HUES48 (cell line): Measurements from ENCODE around the gene ENDOU.

ENCODE experiments used
- H3K27ac ChIP-seq: one replicate; pipeline ENCODE4 v1.7.0; 2013; ENCODE audit warnings: low read depth, low read length, inconsistent platforms
- H3K27me3 ChIP-seq: 2 replicates; pipeline ENCODE4 v1.6.1; 2013; ENCODE audit warnings: mild to moderate bottlenecking, low read length; ENCODE audit not compliant: control insufficient read depth, insufficient read depth
- H3K36me3 ChIP-seq: 2 replicates; pipeline ENCODE4 v1.6.1; 2013; ENCODE audit warnings: low read length; ENCODE audit not compliant: control insufficient read depth, insufficient read depth
- H3K4me1 ChIP-seq: 2 replicates; pipeline ENCODE4 v1.6.1; 2013; ENCODE audit warnings: mild to moderate bottlenecking, low read length; ENCODE audit not compliant: control insufficient read depth, insufficient read depth
- H3K4me3 ChIP-seq: 2 replicates; pipeline ENCODE4 v1.5.1; 2013; ENCODE audit warnings: mild to moderate bottlenecking, low read depth, low read length
- H3K9ac ChIP-seq: 2 replicates; pipeline ENCODE4 v1.6.1; 2013; ENCODE audit warnings: mild to moderate bottlenecking, low read depth, low read length, moderate library complexity
- H3K9me3 ChIP-seq: 2 replicates; pipeline ENCODE4 v1.6.1; 2013; ENCODE audit warnings: low read length; ENCODE audit not compliant: control insufficient read depth, insufficient read depth

ENDOU gene

GRCh38 chr12:47755655-47756562, 30.6 kb upstream of the ENDOU start:
- Histone ChIP-seq H3K36me3 (no peaks in the 10 kb centered on the region), H3K9me3 (no peaks in the 10 kb centered on the region), H3K4me1 (peaks cover 27% of the 10 kb centered on the region), H3K27ac (no peak overlapping the region), H3K27me3 (peaks cover 6% of the 10 kb centered on the region; the same call in 1 of the 2 replicates), H3K9ac (no peak overlapping the region), H3K4me3 (no peak overlapping the region)

GRCh38 chr12:47754881-47755280, 29.6 kb upstream of the ENDOU start:
- H3K4me1 ChIP-seq = peaks cover 27% of the 10 kb centered on the region
- H3K9ac ChIP-seq = no peak overlapping the region
- H3K27ac ChIP-seq = no peak overlapping the region
- no peak overlapping the region for H3K4me3 ChIP-seq
- no peaks in the 10 kb centered on the region for H3K36me3 ChIP-seq
- no peaks in the 10 kb centered on the region for H3K9me3 ChIP-seq
- peaks cover 6% of the 10 kb centered on the region; the same call in 1 of the 2 replicates for H3K27me3 ChIP-seq

GRCh38 chr12:47754126-47754525, 28.8 kb upstream of the ENDOU start:
- peaks cover 6% of the 10 kb centered on the region; the same call in 1 of the 2 replicates for H3K27me3 ChIP-seq
- no peak overlapping the region for H3K27ac ChIP-seq
- no peaks in the 10 kb centered on the region for H3K9me3 ChIP-seq
- no peak overlapping the region for H3K4me3 ChIP-seq
- H3K9ac ChIP-seq = no peak overlapping the region
- no peaks in the 10 kb centered on the region for H3K36me3 ChIP-seq
- peaks cover 27% of the 10 kb centered on the region for H3K4me1 ChIP-seq

- Histone ChIP-seq H3K27me3 (peaks cover 6% of the 10 kb centered on the region; the same call in 1 of the 2 replicates), H3K27ac (peak overlapping the region; percentile 21), H3K9me3 (no peaks in the 10 kb centered on the region), H3K36me3 (no peaks in the 10 kb centered on the region), H3K9ac (no peak overlapping the region), H3K4me3 (no peak overlapping the region), H3K4me1 (peaks cover 24% of the 10 kb centered on the region)
These were observed 28.0 kb upstream of the ENDOU start for GRCh38 chr12:47753021-47754001.

- Histone ChIP-seq H3K27me3 (0 out of 2 replicates have a peak, but pooled peaks cover under 1% of the 10 kb centered on the region), H3K27ac (no peak overlapping the region), H3K9me3 (no peaks in the 10 kb centered on the region), H3K4me1 (peaks cover 17% of the 10 kb centered on the region), H3K4me3 (no peak overlapping the region), H3K36me3 (no peaks in the 10 kb centered on the region), H3K9ac (no peak overlapping the region)
These were observed 27.3 kb upstream of the ENDOU start for GRCh38 chr12:47752552-47752951.

DNA sequence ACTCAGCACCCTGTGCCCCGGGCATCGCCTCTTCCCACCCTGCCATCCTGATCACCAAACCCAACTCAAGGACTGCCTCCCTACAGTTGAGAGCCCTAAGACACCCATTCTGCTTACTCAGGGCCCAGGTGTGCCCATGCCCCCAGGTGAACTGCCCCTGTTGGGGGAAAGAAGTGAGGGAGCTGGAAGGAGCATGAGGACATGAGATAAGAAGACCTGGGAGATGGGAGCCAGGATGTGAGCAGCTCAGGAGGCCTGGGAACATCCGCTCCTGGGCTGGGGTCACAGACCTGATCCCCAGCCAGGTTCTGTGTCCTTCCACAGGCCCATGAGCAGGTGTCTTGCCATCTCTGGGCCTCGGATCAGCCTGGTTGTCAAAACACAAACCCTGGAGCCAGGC, 26.8 kb upstream of the ENDOU start:
- Histone ChIP-seq H3K27me3 (no peaks in the 10 kb centered on the region), H3K9me3 (no peaks in the 10 kb centered on the region), H3K27ac (no peak overlapping the region), H3K9ac (no peak overlapping the region), H3K4me1 (peaks cover 17% of the 10 kb centered on the region), H3K4me3 (no peak overlapping the region), H3K36me3 (no peaks in the 10 kb centered on the region)

- no peaks in the 10 kb centered on the region for H3K9me3 ChIP-seq
- no peaks in the 10 kb centered on the region for H3K36me3 ChIP-seq
- H3K27me3 ChIP-seq = no peaks in the 10 kb centered on the region
- no peak overlapping the region for H3K9ac ChIP-seq
- H3K27ac ChIP-seq = no peak overlapping the region
- no peak overlapping the region for H3K4me3 ChIP-seq
- H3K4me1 ChIP-seq = peaks cover 17% of the 10 kb centered on the region
These were observed 26.3 kb upstream of the ENDOU start for GRCh38 chr12:47751561-47751960.

- Histone ChIP-seq H3K27ac (no peak overlapping the region), H3K27me3 (no peaks in the 10 kb centered on the region), H3K4me1 (peaks cover 15% of the 10 kb centered on the region), H3K4me3 (no peak overlapping the region), H3K36me3 (no peaks in the 10 kb centered on the region), H3K9me3 (no peaks in the 10 kb centered on the region), H3K9ac (no peak overlapping the region)
These were observed 25.7 kb upstream of the ENDOU start for GRCh38 chr12:47750916-47751470.

DNA sequence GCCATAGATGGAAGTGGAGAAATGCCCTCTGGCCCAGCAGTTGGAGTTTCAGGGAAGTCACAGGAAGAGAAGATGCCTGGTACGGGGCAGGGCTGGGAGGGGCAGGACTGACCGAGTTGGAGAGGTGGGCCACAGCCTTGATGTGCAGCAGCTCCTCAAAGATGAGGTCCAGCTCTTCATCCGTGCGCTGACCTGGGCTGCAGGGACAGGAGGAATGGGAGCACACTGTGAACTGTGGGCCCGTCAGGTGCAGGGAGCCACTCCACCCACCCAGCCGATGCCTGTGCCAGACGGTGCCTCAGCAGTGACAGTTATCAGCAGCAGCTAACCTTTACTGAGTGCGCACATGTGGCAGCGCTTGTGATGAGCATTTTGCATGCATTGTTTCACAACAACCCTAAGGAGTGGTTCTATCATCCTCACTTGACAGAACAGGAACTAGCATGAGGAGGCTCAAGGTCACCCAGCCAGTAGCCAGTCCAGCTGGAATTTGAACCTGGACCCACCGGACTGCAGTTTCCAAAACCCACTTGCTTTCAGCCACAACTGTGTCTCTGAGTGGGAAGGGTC, 25.0 kb upstream of the ENDOU start:
- Histone ChIP-seq H3K4me1 (peaks cover 12% of the 10 kb centered on the region), H3K36me3 (no peaks in the 10 kb centered on the region), H3K27me3 (no peaks in the 10 kb centered on the region), H3K4me3 (no peak overlapping the region), H3K9me3 (no peaks in the 10 kb centered on the region), H3K9ac (no peak overlapping the region), H3K27ac (no peak overlapping the region)

DNA sequence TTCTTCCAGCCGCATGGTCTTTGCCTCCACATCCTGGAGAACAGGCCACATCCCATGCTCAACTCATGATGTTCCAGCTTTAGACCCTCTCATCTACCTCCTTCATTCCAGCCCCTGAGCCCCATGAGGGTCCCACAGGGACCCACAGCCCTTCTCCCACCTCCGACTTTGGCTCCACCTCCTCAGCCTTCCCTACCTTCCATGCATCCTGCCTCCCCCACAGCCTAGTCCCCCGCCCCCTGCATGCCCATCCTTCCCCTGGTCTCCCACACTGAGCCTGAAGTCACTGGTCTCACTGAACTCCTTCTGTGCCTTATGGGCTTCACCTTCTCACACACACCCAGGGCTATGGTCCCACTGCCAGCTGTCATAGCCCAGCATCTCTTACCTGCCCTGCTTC, 23.6 kb upstream of the ENDOU start:
- H3K9me3 ChIP-seq = no peaks in the 10 kb centered on the region
- H3K4me3 ChIP-seq = no peak overlapping the region
- H3K27ac ChIP-seq = no peak overlapping the region
- H3K4me1 ChIP-seq = peaks cover 9% of the 10 kb centered on the region
- no peak overlapping the region for H3K9ac ChIP-seq
- H3K27me3 ChIP-seq = no peaks in the 10 kb centered on the region
- no peaks in the 10 kb centered on the region for H3K36me3 ChIP-seq
